DND-41 (cell line): ENCODE results near the gene IFNL1.

Experiments used
- EZH2 ChIP-seq: IDR thresholded peaks from 3 replicates; pipeline ENCODE4 v1.6.1; 2012; ENCODE audit warnings: borderline replicate concordance, low read depth, mild to moderate bottlenecking, moderate library complexity, low read length, inconsistent platforms; ENCODE audit not compliant: severe bottlenecking
- TF ChIP-seq, protein P1 (sequence below): IDR thresholded peaks from 2 replicates; pipeline ENCODE4 v1.5.1; 2012; ENCODE audit warnings: borderline replicate concordance, low read length, moderate library complexity, mild to moderate bottlenecking; ENCODE audit not compliant: poor library complexity, severe bottlenecking; ENCODE audit errors: extremely low read depth

DNA sequence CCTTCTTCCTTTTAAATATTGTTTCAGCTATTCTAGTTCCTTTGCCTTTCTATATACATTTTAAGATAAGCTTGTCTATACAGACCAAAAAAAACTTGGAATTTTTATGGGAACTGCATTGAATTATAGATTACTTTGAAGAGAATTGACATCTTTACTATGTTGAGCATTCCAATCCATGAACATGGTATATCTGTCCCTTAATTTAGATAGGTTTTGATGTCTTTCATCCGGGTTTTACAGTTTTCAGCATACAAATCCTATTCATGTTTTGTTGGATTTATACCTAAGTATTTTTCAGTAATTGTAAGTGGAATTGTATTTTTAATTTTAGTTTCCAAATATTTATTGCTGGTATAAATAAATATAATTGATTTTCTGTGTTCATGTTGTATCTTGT lies 12.2 kb upstream of the IFNL1 start:
- TF ChIP-seq, protein P1, sequence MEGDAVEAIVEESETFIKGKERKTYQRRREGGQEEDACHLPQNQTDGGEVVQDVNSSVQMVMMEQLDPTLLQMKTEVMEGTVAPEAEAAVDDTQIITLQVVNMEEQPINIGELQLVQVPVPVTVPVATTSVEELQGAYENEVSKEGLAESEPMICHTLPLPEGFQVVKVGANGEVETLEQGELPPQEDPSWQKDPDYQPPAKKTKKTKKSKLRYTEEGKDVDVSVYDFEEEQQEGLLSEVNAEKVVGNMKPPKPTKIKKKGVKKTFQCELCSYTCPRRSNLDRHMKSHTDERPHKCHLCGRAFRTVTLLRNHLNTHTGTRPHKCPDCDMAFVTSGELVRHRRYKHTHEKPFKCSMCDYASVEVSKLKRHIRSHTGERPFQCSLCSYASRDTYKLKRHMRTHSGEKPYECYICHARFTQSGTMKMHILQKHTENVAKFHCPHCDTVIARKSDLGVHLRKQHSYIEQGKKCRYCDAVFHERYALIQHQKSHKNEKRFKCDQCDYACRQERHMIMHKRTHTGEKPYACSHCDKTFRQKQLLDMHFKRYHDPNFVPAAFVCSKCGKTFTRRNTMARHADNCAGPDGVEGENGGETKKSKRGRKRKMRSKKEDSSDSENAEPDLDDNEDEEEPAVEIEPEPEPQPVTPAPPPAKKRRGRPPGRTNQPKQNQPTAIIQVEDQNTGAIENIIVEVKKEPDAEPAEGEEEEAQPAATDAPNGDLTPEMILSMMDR = no peak
- no peak for TF ChIP-seq EZH2
